HL-60 (cell line): ENCODE measurements around the gene AHDC1.
"Not testable (repeated sequence)": the region's sequence is repeated elsewhere in the genome, so short reads cannot be mapped to it uniquely, and the experiment has no call there.

Experiments
- DNase-seq, 2 experiments: peaks; one replicate each; pipeline ENCODE4 v3.0.0-alpha.2; 2010 to 2020; ENCODE audit warnings: low read depth in 1 of 2, low spot score in 1 of 2
- H3K27ac ChIP-seq: fragments of 250-450 bp; sonication (Bioruptor Pico); replicated peaks from 2 replicates; pipeline ENCODE4 v1.5.1; 2020; ENCODE audit warnings: mild to moderate bottlenecking, moderate library complexity
- H3K27me3 ChIP-seq: fragments of 250-450 bp; sonication (Bioruptor Pico); 2 replicates; pipeline ENCODE4 v1.5.1; 2021; ENCODE audit warnings: mild to moderate bottlenecking, moderate library complexity; ENCODE audit not compliant: insufficient read depth, poor library complexity, severe bottlenecking
- H3K4me3 ChIP-seq: replicated peaks from 2 replicates; pipeline ENCODE4 v1.5.1; 2011; ENCODE audit warnings: mild to moderate bottlenecking, control low read depth, low read length; ENCODE audit not compliant: insufficient read depth
- CTCF ChIP-seq: IDR thresholded peaks from one replicate; pipeline ENCODE4 v1.5.1; 2011; ENCODE audit warnings: low read length, control low read depth, inconsistent platforms; ENCODE audit not compliant: insufficient read depth
- GABPA ChIP-seq: IDR thresholded peaks from 2 replicates; pipeline ENCODE4 v1.6.1; 2012; ENCODE audit warnings: low read depth
- POLR2AphosphoS5 ChIP-seq: IDR thresholded peaks from 2 replicates; pipeline ENCODE4 v1.6.1; 2012; ENCODE audit warnings: low read depth
- SPI1 ChIP-seq: IDR thresholded peaks from 2 replicates; pipeline ENCODE4 v1.6.1; 2012; ENCODE audit warnings: low read depth, mild to moderate bottlenecking, borderline replicate concordance
- TF ChIP-seq, protein P1 (sequence below): IDR thresholded peaks from 2 replicates; pipeline ENCODE4 v1.6.1; 2012; ENCODE audit warnings: low read depth; ENCODE audit not compliant: insufficient replicate concordance

AHDC1 gene

DNA sequence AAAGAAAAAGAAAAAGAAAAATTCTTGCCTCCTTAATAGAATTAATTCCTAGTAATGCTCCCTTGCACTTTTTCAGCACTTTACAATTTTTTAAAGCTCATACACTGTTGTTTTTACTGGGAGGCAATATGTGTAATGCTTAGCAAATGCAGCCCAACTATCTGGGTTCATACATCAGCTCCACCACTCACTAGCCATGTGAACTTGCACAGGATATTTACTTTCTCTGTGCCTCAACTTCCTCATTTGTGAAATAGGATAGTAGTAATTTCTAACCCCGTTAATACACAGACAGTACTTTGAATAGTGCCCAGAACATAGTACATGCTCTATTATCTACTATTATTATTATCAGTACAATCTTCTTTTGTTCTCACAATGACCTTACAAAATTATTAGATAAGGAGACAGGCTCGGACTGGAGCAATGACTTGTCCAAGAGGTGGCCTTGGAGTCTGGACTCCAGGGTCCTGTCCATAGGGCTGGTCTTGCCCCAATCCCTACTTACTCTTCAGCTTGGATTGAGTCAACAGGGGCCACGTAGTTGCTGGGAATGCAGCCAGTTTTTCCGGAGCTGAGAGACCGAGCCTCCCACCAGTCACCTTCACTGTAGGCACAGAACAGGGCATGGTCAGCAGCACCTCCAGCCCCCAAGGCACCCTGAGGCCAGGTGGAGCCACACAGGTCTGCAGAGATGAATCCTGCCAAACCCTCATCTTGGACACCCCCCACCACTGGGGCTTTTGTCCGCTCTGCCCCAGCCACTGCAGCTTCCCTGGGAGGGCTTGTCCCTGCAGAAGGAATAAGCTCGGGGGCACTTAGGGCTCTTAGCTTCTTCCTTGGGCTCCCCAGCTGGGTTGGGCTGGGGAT lies 17.3 kb upstream of the AHDC1 start:
- no peaks in the 10 kb centered on the region for H3K27me3 ChIP-seq
- H3K27ac ChIP-seq: no peak overlapping the region; the same call in 1 of the 2 replicates
- DNase-seq: no peak
- TF ChIP-seq CTCF (no peak), SPI1 (no peak), POLR2AphosphoS5 (no peak), GABPA (no peak)
- TF ChIP-seq, protein P1, sequence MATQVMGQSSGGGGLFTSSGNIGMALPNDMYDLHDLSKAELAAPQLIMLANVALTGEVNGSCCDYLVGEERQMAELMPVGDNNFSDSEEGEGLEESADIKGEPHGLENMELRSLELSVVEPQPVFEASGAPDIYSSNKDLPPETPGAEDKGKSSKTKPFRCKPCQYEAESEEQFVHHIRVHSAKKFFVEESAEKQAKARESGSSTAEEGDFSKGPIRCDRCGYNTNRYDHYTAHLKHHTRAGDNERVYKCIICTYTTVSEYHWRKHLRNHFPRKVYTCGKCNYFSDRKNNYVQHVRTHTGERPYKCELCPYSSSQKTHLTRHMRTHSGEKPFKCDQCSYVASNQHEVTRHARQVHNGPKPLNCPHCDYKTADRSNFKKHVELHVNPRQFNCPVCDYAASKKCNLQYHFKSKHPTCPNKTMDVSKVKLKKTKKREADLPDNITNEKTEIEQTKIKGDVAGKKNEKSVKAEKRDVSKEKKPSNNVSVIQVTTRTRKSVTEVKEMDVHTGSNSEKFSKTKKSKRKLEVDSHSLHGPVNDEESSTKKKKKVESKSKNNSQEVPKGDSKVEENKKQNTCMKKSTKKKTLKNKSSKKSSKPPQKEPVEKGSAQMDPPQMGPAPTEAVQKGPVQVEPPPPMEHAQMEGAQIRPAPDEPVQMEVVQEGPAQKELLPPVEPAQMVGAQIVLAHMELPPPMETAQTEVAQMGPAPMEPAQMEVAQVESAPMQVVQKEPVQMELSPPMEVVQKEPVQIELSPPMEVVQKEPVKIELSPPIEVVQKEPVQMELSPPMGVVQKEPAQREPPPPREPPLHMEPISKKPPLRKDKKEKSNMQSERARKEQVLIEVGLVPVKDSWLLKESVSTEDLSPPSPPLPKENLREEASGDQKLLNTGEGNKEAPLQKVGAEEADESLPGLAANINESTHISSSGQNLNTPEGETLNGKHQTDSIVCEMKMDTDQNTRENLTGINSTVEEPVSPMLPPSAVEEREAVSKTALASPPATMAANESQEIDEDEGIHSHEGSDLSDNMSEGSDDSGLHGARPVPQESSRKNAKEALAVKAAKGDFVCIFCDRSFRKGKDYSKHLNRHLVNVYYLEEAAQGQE: no peak
- H3K4me3 ChIP-seq: no peak overlapping the region

GRCh38 chr1:27619782-27620438 lies 16.0 kb upstream of the AHDC1 start:
- peak overlapping the region; percentile 91 for H3K27ac ChIP-seq
- DNase-seq, H3K4me3 ChIP-seq, H3K27me3 ChIP-seq: not testable (repeated sequence)

- no peaks in the 10 kb centered on the region for H3K27me3 ChIP-seq
- no peak overlapping the region for H3K4me3 ChIP-seq
- H3K27ac ChIP-seq: peak overlapping the region; percentile 91
- DNase-seq: peak; percentile 86 to 94
- peak; percentile 61; the same call in 1 of the 2 replicates for TF ChIP-seq SPI1
- no peak; the same call in 1 of the 2 replicates for TF ChIP-seq GABPA
- TF ChIP-seq POLR2AphosphoS5: peak; percentile 70
These were observed 14.6 kb upstream of the AHDC1 start for GRCh38 chr1:27618341-27619082.

GRCh38 chr1:27617420-27617819 lies 13.5 kb upstream of the AHDC1 start:
- no peaks in the 10 kb centered on the region for H3K27me3 ChIP-seq
- TF ChIP-seq CTCF (no peak), GABPA (no peak), POLR2AphosphoS5 (no peak), SPI1 (no peak)
- TF ChIP-seq, protein P1: no peak
- H3K4me3 ChIP-seq: no peak overlapping the region
- H3K27ac ChIP-seq: peak overlapping the region; percentile 91
- no peak for DNase-seq
